GM12874 (cell line): ENCODE results near the gene KSR2.

ENCODE experiments used
- CTCF ChIP-seq: IDR thresholded peaks from 2 replicates; pipeline ENCODE4 v1.5.1; 2011; ENCODE audit warnings: low read depth, mild to moderate bottlenecking, control low read depth, low read length, moderate library complexity; ENCODE audit not compliant: insufficient read depth

Gene KSR2

GRCh38 chr12:117476341-117476740, 492.4 kb downstream of the KSR2 start:
- no peak for TF ChIP-seq CTCF

- no peak for TF ChIP-seq CTCF
Measured at GRCh38 chr12:117473856-117474255, 494.9 kb downstream of the KSR2 start.

- TF ChIP-seq CTCF, result peak; percentile 27; the same call in 1 of the 2 replicates
Measured at GRCh38 chr12:117472983-117473382, 495.8 kb downstream of the KSR2 start.

- TF ChIP-seq CTCF, result peak; percentile 51; the same call in 1 of the 2 replicates
Measured at GRCh38 chr12:117470804-117471203, 498.0 kb downstream of the KSR2 start.

GRCh38 chr12:117469883-117470483, 498.8 kb downstream of the KSR2 start:
- TF ChIP-seq CTCF, result no peak

GRCh38 chr12:117468016-117468415, 500.8 kb downstream of the KSR2 start:
- no peak for TF ChIP-seq CTCF

- no peak for TF ChIP-seq CTCF
Measured at GRCh38 chr12:117467588-117467987, 501.2 kb downstream of the KSR2 start.
